Measurements from ENCODE around the gene TNIP2.

TNIP2 gene

GRCh38 chr4:2795300-2795892 is 39.3 kb upstream of the TNIP2 start:
- no peak for TF ChIP-seq CTCF (IDR thresholded peaks at IDR 0.05)

- TF ChIP-seq CTCF (IDR thresholded peaks at IDR 0.05) = no peak
Observed at GRCh38 chr4:2794486-2795299, 38.6 kb upstream of the TNIP2 start.

DNA sequence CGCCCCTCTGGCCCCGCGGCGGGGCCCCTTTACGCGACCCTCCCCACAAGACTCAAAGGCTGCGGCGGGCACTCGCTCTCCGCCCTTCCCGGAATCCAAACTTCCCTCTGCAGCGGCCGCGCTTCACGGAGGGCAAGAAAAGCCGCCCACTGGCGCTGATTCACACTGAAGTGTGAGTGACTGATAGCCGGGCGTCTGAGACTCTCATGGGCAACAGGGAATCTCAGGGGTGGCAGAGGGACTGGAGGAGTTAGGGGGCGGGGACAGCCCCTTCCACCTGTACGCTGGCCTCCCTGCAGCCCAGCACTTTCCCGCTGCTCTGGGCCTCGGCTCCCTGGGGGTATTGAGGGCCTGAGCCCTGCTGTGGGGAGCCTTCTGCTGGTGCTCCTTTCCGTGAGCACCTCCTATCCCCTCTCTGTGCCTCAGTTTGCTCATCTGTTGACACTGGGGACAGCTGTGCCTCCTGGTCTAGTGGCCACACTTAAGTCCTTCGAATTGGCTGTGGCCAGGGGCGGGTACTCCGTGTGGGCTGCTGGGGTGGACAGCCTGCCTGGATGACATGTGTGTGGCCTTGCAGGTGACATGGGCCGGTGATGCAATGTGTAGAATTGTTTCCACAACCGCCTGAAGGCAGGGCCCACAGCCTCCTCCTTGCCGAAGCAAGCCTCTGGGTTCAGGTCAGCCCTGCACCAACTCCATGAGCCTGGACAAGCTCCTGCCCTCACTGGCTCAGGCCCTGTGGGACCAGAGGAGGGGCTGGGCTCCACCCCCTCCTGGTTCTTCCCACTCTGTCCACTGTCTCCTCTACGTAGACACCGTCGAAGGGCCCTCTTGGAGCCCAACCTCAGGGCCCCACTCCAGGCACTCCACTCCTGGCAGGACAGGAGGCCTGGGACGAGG is 37.7 kb upstream of the TNIP2 start:
- TF ChIP-seq CTCF (IDR thresholded peaks at IDR 0.05) = no peak

DNA sequence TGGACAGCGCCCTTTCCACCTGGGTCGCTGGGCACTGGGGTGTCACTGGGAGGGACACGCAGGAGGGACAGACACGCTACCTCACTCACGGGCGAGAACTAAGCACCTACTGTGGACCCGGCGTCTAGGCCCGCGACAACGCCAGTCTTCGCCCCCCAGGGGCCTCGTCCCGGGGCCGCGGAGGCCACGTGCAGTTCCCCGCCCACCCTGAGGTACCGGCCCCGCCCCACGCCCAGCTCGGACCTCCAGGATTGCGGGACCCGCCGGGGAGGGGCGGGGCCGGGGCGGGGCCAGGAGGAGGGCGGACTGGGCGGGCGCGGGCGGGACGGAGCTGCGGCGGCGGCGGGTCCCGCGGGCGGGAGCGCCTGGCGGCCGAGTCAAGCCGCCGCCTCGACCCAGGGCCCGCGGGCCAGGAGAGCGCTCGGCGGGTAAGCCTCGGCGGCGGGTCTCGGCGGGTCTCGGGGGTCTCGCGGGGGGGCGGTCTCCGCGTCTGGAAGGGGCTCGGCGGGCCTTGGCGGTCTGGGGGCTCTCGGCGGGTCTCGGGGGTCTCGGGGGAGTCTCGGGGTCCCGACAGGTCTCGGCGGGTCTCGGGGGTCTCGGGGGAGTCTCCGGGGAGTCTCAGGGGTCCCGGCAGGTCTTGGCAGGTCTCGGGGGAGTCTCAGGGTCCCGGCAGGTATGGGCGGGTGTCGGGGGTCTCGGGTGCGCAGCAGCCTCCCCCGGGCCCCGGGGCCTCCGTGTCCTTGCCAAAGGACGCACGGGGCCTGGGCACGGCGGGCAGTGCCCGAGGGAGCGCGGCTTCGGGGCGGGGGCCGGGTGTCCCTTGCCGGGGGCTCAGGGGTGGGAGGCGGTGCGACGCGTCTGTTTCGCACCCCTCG is 36.8 kb upstream of the TNIP2 start, which contains the start of gene SH3BP2:
TSS of gene SH3BP2 (plus strand) at position 375 of the 875 bp plus-strand sequence. CDS start 27,533 bp downstream, outside the sequence.
- TF ChIP-seq CTCF (IDR thresholded peaks at IDR 0.05) = no peak

- TF ChIP-seq CTCF (IDR thresholded peaks at IDR 0.05) = no peak
Observed at GRCh38 chr4:2792396-2792710, 36.2 kb upstream of the TNIP2 start.

GRCh38 chr4:2791518-2792395 is 35.6 kb upstream of the TNIP2 start:
- TF ChIP-seq CTCF (IDR thresholded peaks at IDR 0.05) = no peak

All from LNCAP (cell line).